Esophagus muscularis mucosa (tissue), 4 donors: ENCODE measurements around the gene DMAC2L.

Experiments used
- EP300 ChIP-seq: sonication (generic); formaldehyde crosslinking; IDR thresholded peaks from one replicate; pipeline ENCODE4 v1.6.1; 2017; ENCODE audit warnings: antibody characterized with exemption
- POLR2A ChIP-seq: fragments of 450-650 bp; IDR thresholded peaks from one replicate; pipeline ENCODE4 v1.6.1; 2017; ENCODE audit warnings: antibody characterized with exemption, moderate library complexity, mild to moderate bottlenecking, low read depth
- POLR2AphosphoS5 ChIP-seq, 2 donors: sonication (generic); formaldehyde crosslinking; IDR thresholded peaks; one replicate each; pipeline ENCODE4 v1.6.1; 2017; ENCODE audit warnings: antibody characterized with exemption in 2 of 2
- TF ChIP-seq, protein P1 (sequence below), 3 experiments: fragments of 200-600 bp in 2 of 3; fragments of 450-650 bp in 1 of 3; sonication (generic) in 2 of 3; IDR thresholded peaks; one replicate each; pipeline ENCODE4 v1.5.1; 2017 to 2019; ENCODE audit warnings: antibody characterized with exemption in 3 of 3, mild to moderate bottlenecking in 2 of 3, moderate library complexity in 1 of 3

DNA sequence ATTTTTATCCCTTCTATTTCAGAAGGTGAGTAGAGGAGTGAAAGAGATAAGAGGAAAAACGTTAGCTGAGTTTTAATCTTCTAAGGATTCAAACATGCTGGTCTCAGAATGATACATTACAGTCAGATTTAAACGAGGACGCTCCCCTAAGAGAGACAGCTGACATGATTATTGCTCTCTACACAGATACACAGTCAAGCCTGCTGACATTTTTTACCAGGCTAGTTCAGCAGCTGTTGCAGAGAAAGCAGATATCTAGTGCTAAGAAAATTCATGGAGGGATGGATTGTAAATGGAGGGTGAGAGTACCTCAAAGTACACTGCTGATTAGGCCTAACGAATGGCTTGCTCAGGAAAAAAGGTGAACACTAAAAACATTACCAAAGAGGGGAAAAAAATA lies 48.8 kb upstream of the DMAC2L start:
- TF ChIP-seq, protein P1, sequence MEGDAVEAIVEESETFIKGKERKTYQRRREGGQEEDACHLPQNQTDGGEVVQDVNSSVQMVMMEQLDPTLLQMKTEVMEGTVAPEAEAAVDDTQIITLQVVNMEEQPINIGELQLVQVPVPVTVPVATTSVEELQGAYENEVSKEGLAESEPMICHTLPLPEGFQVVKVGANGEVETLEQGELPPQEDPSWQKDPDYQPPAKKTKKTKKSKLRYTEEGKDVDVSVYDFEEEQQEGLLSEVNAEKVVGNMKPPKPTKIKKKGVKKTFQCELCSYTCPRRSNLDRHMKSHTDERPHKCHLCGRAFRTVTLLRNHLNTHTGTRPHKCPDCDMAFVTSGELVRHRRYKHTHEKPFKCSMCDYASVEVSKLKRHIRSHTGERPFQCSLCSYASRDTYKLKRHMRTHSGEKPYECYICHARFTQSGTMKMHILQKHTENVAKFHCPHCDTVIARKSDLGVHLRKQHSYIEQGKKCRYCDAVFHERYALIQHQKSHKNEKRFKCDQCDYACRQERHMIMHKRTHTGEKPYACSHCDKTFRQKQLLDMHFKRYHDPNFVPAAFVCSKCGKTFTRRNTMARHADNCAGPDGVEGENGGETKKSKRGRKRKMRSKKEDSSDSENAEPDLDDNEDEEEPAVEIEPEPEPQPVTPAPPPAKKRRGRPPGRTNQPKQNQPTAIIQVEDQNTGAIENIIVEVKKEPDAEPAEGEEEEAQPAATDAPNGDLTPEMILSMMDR (IDR thresholded peaks at IDR 0.05) = no peak
- TF ChIP-seq POLR2AphosphoS5 (IDR thresholded peaks at IDR 0.05) (no peak), EP300 (no peak), POLR2A (no peak)
